ENCODE results near the gene FGF11.
"Not testable (repeated sequence)": the region's sequence is repeated elsewhere in the genome, so short reads cannot be mapped to it uniquely, and the experiment has no call there.

FGF11 gene

DNA sequence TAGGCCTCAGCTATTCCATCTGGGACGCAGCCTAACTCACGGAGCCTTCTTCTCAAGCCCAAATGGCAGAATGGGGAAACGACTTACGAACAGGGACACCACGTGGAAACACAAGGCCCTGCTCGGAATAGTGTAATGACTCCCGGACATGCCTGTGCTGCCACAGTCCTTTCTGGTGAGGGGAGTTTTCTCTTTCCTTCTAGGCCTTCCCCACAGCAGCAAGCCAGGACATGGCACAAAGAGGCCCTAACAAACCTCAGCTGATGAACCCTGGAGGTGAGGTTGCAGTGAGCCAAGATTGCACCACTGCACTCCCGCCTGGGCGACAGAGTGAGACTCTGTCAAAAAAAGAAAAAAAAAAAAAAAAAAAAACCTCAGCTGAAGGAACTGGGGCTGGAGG lies 24.8 kb downstream of the FGF11 start:
- no peak for DNase-seq

DNA sequence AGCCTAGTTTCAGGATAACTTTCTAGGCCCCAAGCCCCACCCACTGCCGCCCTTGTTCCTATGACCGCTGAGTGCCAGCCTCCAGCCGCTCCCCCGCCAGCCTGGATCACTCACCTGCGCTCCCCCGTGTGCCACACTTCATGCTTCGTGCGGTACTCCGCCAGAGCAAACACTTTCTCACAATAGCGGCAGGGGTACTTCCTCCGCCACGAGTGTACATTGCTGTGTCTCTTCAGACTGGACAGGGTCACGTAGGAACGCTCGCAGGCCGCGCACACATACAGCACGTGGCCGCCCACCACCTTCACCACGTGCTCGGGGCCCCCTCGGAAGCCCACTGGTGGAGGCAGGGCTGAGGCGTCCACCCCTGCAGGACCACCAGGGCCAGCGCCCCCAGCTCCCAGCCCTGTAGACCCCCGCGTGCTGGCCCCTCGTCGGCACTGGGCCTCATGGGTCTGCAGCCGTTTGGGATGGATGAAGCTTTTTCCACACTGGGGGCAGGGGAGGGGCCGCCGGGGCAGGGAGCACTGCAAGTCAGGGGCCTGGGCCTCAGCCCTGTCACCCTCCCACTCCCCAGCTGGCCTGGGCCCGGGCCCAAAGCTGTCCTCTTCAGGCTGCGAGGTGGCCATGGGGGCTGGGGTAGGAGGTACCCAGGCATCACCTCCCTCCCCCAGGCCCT lies 26.4 kb downstream of the FGF11 start:
- DNase-seq = no peak

DNA sequence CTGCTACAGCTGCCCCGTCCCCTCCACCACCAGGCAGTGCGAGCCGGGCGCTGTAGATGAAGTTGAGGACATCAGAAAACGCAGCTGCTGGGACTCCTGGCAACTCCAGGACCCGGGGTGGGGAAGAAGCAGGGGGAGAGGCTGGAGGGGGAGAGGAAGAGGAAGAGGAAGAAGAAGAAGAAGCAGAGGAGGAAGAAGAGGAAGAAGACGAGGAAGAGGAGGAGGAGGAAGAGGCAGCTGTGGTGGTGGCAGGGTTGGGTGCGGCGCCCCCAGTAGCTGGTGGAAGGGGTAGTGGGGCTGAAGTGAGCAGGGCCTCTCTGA lies 27.0 kb downstream of the FGF11 start:
- DNase-seq = no peak

DNA sequence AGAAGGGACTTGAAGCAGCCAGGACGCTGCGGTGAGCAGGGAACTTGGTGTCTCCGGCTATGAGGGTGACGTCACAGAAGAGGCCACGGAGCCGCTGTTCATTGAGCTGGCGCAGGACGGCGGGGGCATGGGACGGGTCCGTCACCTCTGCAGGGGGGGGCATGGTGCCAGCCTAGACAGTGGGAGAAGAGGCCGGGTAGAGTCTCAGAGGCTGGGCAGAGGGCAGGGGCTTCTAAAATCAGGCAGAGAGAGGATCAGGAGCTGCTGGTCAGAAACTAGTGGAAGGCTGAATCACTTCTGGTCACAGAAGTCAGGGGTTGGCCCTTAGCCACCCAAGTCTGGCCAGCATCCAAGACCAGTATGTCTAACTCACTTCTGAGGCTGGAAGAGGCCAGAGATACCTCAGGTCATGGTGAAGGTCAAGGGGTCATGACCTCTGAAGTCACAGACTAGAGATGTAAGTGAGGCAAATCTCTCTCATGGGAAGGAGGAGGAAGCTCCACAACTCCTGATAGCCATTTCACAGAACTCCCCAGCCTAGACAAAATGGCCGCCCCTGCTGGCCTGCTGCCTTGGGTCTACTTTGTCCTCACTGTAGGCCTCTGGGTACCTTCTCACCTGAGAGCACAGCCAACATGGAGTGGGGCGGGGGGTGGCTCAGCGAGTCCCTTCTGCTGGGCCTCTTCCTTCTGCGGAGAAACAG lies 27.5 kb downstream of the FGF11 start:
- DNase-seq = no peak

DNA sequence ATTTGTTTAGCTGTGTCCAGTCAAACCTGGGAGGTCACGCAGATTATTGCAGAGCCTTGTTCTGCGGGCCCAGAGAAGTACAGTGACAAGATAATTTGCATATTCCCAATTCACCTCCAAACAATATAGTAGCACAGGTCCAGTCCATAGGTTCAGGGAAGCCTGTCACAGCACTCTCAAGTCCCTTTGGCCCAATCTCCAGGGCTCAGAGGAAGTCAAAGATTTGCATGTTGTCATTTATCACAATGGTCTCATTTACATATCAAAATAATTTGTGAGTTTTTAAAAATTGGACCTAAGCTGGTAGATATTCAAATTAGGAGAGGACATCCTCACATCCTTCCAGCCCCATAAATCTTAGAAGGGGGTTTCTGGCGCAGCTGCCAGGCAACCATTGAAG lies 28.2 kb downstream of the FGF11 start:
- no peak for DNase-seq

DNA sequence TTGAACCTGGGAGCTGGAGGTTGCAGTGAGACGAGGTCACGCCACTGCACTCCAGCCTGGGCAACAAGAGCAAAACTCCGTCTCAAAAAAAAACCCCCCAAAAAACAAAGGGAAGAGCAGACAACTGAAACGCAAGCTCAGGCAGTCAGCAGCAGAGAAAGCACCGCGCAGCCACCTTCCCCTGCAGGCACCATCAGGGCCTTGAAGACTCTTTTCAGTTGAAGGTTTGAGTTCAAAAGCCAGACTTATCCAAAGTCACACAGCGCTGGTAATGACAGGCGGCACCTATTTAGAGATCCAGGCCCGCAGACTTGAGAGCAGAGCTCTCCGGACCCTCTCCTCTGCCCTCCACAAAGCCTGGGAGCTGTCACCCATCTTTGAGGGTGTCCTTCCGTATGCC lies 29.0 kb downstream of the FGF11 start:
- no peak for DNase-seq

DNA sequence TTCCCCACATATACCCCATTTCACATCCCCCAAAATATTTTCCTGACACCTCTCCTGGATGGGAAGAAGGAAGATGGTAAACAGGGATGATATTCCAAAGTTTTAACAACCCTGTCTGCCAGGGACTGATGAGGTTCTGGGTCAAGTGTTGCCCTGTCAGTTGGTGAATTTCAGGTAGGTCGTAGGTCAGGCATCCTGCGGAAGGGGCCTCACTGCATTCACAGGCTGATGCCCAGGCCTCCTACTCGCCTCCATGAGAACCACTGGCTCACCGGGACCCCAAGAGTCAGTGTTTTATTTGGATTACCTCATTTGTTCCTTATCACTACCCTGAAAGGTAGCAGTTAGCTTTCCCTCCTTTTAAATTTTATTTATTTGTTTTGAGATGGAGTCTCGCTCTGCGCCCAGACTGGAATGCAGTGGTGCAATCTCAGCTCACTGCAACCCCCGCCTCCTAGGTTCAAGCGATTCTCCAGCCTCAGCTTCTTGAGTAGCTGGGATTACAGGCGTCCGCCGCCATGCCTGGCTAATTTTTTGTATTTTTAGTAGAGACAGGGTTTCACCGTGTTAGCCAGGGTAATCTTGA lies 29.6 kb downstream of the FGF11 start:
- DNase-seq = no peak

DNA sequence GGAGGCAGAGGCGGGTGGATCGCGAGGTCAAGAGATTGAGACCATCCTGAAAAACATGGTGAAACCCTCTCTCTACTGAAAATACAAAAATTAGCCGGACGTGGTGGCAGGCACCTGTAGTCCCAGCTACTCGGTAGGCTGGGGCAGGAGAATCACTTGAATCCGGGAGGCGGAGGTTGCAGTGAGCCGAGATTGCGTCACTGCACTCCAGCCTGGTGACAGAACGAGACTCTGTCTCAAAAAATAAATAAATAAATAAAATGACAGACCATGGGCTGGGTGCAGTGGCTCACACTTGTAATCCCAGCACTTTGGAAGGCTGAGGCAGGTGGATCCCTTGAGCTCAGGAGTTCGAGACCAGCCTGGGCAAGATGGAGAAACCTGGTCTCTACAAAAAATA lies 30.5 kb downstream of the FGF11 start:
- not testable (repeated sequence) for DNase-seq

DNA sequence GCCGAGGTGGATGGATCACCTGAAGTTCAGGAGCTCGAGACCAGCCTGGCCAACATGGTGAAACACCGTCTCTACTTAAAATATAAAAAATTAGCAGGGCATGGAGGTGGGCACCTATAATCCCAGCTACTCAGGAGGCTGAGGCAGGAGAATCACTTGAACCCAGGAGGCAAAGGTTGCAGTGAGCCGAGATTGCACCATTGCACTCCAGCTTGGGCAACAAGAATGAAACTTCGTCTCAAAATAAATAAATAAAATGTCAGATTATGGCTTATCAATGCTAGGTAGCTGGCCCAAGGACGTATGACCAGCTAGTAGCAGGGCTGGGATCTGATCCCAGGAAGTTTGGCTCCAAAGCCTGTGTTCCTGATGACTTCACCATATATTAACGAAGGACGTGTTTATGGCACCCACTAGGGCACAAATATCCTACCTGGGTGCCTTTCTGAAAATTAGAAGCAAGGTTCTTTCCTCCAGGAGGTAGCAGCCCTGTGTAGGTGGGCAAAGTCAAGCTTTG lies 31.2 kb downstream of the FGF11 start:
- DNase-seq = not testable (repeated sequence)

DNA sequence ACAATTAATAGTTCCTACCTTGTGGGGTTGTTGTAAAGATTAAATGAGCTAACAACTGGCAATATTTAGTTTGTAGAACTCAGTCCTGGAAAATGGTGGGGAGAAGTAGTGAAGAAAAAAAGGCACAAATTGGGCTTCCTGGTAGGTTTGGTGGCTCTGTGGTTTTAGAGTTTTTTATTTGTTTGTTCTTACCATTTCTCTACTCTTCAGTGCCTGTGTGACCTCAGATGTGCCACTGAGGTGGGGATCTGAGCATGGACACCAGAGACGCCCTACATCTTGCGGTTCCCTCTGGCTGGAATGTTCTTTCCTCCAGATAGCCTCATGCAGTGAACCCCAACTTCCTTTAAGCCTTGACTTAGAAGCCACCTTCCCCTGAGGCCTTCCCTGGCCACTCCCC lies 32.4 kb downstream of the FGF11 start:
- DNase-seq = no peak

DNA sequence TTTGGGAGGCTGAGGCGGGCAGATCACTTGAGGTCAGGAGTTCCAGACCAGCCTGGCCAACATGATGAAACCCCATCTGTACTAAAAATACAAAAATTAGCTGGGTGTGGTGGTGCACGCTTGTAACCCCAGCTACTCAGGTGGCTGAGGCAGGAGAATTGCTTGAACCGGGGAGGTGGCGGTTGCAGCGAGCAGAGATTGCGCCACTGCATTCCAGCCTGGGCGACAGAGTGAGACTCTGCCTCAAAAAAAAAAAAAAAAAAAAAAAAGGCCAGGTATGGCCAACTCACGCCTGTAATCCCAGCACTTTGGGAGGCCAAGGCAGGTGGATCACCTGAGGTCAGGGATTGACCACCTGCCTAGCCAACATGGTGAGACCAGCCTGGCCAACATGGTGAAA lies 35.5 kb downstream of the FGF11 start:
- not testable (repeated sequence) for DNase-seq

DNA sequence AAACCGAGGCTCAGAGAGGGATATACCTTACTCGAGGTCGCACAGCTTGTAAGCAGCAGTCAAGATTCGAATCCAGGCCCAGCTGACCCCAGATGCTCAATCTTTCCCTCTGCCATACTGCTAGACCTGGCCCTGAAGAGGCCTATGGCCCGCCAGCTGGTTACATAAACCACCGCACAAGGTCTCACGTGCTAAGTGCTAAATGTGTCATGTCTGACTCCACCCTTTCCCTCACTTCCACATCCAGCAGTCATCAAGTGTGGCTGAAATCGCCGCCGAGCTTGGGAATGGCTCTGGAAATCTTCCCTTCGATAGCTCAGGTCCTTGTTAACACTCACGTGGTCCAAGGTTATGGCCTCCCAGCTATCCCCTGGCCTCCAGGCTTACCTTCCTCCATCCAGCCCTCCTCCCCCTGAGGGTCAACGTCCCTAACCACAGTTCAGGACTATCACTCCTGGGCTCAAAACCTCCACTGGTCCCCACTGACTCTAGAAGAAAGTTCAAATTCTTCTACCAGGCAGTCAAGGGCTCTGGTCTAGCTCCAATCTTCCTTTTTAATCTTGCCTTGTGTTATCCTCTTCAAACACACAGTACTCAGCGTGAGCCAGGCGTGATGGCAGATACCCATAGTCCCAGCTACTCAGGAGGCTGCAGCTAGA lies 36.6 kb downstream of the FGF11 start:
- DNase-seq = no peak

DNA sequence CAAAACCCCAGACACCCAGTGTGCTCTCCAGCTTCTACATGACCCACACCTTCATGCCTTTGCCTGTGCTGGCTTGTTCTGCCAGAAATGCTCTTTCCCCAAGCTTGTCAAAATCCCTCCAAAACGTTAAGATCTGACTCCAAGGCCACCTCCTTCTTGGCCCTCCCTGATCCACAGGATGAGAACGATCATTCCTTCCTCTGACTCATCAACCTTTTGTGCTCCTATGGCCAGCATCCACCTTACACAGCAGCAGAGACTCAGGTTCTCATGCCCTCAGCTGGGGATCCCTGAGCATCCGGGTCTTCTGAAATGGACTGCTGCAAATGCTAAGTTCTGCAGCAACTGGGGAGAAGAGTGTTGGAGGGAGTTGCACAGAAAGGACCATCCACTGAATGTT lies 37.2 kb downstream of the FGF11 start:
- DNase-seq = no peak

DNA sequence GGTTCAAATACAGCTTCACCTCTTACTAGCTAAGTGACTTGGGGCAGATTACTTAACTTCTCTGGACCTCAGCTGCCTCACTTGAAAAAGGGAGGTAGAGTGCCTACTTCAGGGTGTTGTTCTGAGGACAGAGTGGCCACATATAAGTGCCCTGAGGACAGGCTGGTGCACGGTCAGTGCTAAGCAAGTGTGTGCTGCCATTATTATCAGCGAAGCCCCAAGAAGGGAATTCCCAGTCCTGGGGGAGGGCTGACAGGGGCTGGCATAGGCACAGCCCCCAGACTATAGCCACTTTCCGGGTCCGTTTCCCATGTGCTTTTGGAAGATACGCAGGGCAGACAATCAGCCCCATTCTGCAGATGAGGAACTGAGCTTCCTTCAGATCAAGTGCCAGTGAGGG lies 37.6 kb downstream of the FGF11 start:
- no peak for DNase-seq

DNA sequence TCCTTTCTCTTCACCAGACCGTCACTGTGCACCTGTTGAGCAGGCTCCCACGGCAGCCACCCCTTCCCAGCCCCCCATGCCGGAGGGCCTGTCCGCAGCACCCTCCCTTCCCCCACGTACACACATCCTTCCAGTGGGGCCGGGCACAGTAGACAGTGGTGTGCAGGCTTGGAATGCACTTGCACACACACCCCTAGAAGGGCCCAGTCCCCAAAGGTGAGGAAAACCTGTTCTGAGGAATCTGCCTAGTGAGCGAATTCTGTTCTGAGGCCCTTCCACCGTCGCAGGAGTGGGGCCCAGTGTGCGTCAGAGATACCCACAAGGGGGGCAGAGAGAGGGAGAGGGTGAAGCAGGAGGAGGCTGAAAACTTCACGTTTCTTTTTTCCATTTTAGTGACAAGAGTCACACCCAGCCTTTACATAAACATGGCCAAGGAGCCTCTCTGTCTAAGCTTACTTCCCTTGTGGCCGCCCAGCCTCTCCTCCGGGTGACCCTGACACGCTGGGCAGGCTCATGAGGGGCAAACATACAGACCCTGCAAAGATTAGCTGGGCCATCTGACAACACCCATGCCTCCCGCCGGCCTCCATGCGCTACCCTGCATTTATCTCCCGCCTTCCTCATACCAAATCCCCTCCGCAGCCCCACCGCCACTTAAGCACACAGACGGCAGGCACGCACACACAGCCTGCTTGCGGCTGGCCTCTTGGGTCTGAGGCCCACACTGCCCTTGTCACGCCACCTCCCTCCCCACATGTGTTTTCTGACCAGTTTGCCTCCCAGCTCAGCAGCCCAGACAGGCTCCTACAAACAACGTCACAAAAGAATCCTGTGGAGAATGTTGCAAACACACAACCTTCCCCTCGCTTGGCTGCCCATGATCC lies 38.3 kb downstream of the FGF11 start:
- DNase-seq = peak in 1 of 2 donors; percentile 38

DNA sequence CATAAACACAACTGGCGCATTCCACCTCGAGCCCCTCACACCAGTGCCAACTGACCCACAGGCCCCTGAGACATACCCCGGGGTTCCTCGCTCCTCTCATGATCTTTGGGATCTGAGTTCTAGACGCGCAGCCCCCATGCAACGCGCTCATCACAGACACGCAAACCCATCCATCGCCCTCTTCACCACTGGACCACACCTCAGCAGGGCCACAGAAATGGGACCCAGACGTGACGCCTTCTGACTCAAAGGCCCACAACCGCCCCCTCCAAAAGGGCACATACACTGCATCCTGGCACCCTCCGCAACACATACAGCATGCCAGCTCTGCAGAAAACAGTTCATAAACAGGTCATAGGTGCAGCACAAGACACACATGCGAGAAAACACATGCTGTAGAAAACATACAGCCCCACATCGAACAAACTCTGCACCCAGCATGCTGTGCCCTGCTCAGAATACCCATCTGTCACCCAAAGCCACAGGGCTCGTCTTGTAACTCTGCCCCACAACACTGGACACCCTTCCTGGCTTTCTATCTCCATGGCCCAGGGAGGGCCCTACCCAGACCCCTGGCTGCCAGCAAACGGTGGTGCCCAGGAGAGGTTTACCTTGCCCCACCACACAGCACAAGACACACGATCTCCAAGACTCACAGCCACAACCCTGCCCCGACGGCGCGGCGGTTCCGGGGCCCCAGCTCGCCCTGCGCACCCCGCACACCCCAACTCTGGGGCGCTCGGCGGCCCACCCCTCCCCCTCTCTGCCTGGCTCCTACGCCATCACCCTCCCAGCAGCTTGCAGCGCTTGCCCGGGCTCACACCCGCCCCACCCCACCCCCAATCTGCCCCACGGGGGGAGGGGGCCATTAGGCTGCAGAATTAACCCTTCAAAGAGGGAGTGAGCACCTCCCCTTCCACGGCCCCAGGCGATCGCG lies 39.2 kb downstream of the FGF11 start:
- DNase-seq = peak; percentile 66

DNA sequence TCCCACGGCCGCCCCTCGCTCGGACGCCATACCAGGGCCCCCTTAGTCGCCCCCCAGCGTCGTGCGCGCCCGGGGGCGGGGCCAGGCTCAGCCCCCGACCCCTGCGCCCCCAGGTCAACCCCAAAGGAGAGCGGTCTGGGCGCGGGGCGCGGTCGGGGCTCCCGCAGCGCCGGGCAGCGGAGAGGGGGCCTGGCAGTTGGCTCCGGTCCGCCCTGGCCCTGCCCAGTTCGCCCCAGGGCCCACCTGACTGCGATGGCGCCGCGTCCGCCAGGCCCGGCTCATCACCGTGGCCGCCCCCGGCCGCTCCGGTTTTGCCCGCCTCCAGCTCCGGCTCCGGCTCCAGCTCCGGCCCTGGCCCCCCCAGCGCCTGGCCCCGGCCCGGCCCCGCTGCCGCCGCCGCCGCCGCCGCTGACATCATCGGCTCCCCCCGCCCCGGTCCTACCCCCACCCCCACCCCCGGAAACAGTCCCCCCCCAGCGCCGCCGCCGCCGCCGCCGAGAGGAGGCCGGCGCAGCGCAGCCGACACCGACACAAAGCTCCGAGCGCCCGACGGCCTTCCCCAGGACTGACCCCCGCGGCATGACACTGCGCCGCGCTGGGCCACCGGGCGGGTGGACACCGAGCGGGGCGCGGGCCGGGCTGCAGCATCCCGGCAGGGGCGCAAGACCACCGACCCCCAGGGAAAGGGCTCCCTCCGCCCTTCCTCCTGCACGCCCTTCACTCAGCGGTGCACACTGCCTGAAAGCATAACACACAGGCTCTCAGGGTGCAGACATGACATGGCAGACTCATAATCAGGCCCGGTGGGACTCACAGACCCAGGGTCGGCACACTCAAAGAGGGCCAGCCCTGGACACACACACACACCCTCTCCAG lies 40.1 kb downstream of the FGF11 start, which contains the start of gene ZBTB4:
ZBTB4 (minus strand) TSS at position 419 of the 876 bp plus-strand sequence. CDS start 12,830 bp downstream, outside the sequence.
- peak; percentile 64 to 66 for DNase-seq

DNA sequence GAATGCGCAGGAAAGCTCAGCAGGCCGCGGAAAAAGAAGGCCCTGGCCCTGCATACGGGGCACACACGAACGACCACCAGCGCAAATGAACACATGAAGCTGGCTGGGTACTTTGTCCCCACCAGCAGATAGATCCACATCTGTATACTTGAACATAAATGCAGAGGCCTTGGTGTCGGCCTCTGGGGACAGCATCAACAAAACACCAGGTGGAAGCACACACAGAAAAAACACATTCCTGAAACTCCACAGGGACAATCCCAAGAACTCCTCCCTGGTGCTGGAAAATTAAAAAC lies 40.7 kb downstream of the FGF11 start:
- no peak for DNase-seq

DNA sequence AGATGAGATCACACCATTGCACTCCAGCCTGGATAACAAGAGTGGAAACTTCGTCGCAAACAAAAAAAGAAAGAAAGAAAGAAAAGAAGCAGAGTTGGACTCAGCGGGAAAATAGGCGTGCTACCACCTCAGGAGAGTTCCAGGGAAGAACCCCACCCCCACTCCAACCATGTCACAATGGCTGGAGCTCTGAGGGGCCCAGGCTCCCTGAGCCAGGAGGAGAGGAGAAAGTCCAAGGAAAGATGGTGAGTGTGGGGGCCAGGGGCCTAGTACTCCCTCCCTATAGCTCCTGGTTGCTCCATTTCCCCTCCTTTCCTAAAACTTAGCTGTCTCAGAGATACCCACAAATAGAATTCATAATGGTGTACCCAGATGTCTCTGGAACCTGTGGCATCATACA lies 42.0 kb downstream of the FGF11 start, which contains the start of gene SLC35G6:
SLC35G6 (plus strand) TSS at position 172 of the 400 bp plus-strand sequence; CDS start at position 243, 71 bp downstream.
- not testable (repeated sequence) for DNase-seq
